Sigmoid colon (tissue), 4 donors: ENCODE data around the gene ZNF710.
A peak's percentile ranks its signal among the peaks of the same experiment; 100 is the strongest.

ENCODE experiments used
- EP300 ChIP-seq, 4 donors: sonication (generic); formaldehyde crosslinking; IDR thresholded peaks; one replicate each; pipeline ENCODE4 v1.6.1; 2017; ENCODE audit warnings: antibody characterized with exemption in 4 of 4
- POLR2A ChIP-seq, 2 donors: fragments of 450-650 bp; IDR thresholded peaks; one replicate each; pipeline ENCODE4 v1.6.1; 2016; ENCODE audit warnings: antibody characterized with exemption in 2 of 2, mild to moderate bottlenecking in 2 of 2, moderate library complexity in 2 of 2
- POLR2AphosphoS5 ChIP-seq, 4 donors: sonication (generic); formaldehyde crosslinking; IDR thresholded peaks; one replicate each; pipeline ENCODE4 v1.6.1; 2017; ENCODE audit warnings: antibody characterized with exemption in 4 of 4
- TF ChIP-seq, protein P1 (sequence below), 4 experiments: fragments of 450-650 bp in 3 of 4; fragments of 200-600 bp in 1 of 4; IDR thresholded peaks; one replicate each; pipeline ENCODE4 v1.5.1; 2016 to 2019; ENCODE audit warnings: antibody characterized with exemption in 4 of 4, mild to moderate bottlenecking in 3 of 4, moderate library complexity in 2 of 4

DNA sequence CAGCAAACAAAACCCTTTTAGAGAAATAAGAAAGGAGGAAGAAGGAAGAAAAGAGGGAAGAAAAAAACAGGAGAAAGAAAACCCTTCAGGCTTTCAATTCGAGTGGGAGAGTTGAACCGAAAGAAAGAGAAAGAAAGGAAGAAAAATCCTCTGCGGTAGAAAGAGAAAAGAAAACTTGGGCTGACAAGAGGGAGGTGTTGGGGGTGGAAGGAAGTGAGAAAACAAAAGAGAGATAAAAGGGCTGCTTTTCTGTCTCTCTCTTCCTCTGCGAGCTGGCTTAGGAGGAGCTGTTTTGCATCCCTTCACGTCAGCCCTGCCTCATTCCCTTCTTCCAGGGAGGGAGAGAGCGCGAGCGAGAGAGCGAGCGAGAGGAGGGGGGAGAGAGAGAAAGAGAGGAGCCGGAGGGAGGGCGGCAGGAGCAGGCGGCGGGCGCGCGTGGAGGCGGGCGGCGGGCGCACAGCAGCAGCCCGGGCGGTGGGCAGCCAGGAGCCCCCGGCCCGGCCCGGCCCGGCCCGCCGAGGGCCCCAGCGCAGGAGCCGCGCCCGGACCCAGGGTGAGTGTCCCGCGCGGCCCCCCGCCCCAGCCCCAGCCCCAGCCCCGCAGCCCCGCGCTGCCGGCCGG is at the start of gene ZNF710:
- TF ChIP-seq, protein P1, sequence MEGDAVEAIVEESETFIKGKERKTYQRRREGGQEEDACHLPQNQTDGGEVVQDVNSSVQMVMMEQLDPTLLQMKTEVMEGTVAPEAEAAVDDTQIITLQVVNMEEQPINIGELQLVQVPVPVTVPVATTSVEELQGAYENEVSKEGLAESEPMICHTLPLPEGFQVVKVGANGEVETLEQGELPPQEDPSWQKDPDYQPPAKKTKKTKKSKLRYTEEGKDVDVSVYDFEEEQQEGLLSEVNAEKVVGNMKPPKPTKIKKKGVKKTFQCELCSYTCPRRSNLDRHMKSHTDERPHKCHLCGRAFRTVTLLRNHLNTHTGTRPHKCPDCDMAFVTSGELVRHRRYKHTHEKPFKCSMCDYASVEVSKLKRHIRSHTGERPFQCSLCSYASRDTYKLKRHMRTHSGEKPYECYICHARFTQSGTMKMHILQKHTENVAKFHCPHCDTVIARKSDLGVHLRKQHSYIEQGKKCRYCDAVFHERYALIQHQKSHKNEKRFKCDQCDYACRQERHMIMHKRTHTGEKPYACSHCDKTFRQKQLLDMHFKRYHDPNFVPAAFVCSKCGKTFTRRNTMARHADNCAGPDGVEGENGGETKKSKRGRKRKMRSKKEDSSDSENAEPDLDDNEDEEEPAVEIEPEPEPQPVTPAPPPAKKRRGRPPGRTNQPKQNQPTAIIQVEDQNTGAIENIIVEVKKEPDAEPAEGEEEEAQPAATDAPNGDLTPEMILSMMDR (IDR thresholded peaks at IDR 0.05) = no peak
- peak; percentile 52 to 68 (median 60) for TF ChIP-seq POLR2AphosphoS5 (IDR thresholded peaks at IDR 0.05)
- TF ChIP-seq POLR2A (IDR thresholded peaks at IDR 0.05) = peak in 1 of 2 donors; percentile 39
- TF ChIP-seq EP300 (IDR thresholded peaks at IDR 0.05) = no peak
